ENCODE results near the gene HNRNPAB.

The HNRNPAB gene

DNA sequence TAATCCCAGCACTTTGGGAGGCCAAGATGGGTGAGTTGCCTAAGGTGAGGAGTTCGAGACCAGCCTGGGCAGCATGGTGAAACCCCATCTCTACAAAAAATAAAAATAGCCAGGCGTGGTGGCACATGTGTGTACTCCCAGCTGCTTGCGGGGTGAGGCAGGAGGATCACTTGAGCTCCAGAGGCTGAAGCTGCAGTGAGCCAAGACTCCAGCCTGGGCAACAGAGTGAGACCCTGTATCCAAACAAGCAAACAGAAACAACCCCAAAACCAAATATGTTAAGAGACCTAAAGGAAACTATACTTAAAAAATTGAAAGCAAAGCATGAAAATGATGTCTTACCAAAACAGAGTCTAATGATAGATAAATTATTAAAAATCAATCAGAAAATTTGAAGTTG lies 12.4 kb downstream of the HNRNPAB start:
- intact Hi-C loops (cut with DNase I; ENCODE audit: low total_unique reads): no loop called here
- DNase-seq: no peak
- H3K27ac ChIP-seq: no peak overlapping the region
- H3K4me1 ChIP-seq: peaks cover 0 to 5% (median 0%) of the 10 kb centered on the region in 4 donors
- H3K27me3 ChIP-seq: no peaks in the 10 kb centered on the region
- peaks cover 40 to 85% (median 56%) of the 10 kb centered on the region in 3 donors for H3K36me3 ChIP-seq
- TF ChIP-seq CTCF (IDR thresholded peaks at IDR 0.05): no peak
- H3K9me3 ChIP-seq: no peaks in the 10 kb centered on the region
- no peak overlapping the region for H3K4me3 ChIP-seq

DNA sequence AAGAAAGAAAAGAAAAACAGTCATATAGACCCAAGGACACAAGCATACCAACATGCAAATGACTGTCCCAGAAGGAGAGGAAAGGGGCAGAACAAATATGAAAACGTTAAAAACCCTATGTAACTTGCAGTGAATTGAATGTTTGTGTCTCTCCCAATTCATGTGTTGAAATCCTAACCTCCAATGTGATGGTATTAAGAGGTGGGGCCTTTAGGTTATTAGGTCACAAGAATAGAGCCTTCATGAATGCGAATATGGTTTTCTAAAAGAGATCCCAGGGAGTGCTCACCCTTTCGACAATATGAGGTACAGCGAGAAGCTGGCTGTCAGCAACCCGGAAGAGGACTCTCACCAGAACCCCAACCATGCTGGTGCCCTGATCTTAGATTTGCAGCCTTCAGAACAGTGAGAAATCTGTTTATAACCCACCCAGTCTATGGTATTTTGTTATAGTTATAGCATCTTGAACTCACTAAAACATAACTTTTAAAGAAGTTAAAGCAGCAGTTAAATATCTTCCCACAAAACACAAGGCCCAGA lies 14.0 kb downstream of the HNRNPAB start:
- DNase-seq: no peak
- Histone ChIP-seq H3K4me3 (no peak overlapping the region), H3K27ac (no peak overlapping the region)

GRCh38 chr5:178218827-178219226 lies 14.5 kb downstream of the HNRNPAB start:
- no peak for TF ChIP-seq CTCF (IDR thresholded peaks at IDR 0.05)
- H3K9me3 ChIP-seq: no peaks in the 10 kb centered on the region
- no peaks in the 10 kb centered on the region for H3K27me3 ChIP-seq
- H3K36me3 ChIP-seq: peaks cover 31 to 79% (median 49%) of the 10 kb centered on the region in 3 donors
- H3K27ac ChIP-seq: no peak overlapping the region
- no peak overlapping the region for H3K4me3 ChIP-seq
- H3K4me1 ChIP-seq: peaks cover 0 to 5% (median 0%) of the 10 kb centered on the region in 4 donors
- intact Hi-C loops (cut with DNase I; ENCODE audit: low total_unique reads): no loop called here
- no peak for DNase-seq

More for the DNA sequence above, 14.0 kb downstream of the HNRNPAB start:
- Histone ChIP-seq H3K4me1 (peaks cover 0 to 5% (median 0%) of the 10 kb centered on the region in 4 donors), H3K27me3 (no peaks in the 10 kb centered on the region), H3K9me3 (no peaks in the 10 kb centered on the region), H3K36me3 (peaks cover 31 to 80% (median 52%) of the 10 kb centered on the region in 3 donors)
- intact Hi-C loops (cut with DNase I; ENCODE audit: low total_unique reads): no loop called here
- TF ChIP-seq CTCF (IDR thresholded peaks at IDR 0.05): no peak

DNA sequence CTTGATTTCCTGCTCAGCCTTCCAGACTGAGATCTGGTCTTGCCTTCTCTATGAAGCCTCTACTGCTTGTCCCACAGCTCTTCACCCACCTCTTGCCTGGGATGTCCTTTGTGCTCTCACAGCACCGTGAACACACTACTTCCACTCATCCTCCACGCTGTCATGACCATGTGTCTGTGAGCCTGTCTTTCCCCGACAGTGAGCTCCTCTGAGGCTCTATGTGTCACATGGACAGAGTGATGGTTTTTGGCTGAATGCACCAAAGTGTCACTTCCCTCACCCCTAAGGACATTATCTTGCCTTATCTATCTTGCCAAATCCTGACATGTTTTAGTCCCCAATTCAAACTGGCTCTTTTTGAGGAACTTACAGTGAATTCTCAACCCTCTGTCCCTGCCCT lies 16.9 kb downstream of the HNRNPAB start:
- no peak for DNase-seq
- H3K36me3 ChIP-seq: peaks cover 11 to 74% (median 28%) of the 10 kb centered on the region in 3 donors
- no peak overlapping the region for H3K27ac ChIP-seq
- no peak overlapping the region for H3K4me3 ChIP-seq
- no peak for TF ChIP-seq CTCF (IDR thresholded peaks at IDR 0.05)
- H3K9me3 ChIP-seq: no peaks in the 10 kb centered on the region
- H3K27me3 ChIP-seq: no peaks in the 10 kb centered on the region
- intact Hi-C loops (cut with DNase I; ENCODE audit: low total_unique reads): no loop called here
- H3K4me1 ChIP-seq: no peaks in the 10 kb centered on the region

- no peak overlapping the region for H3K4me3 ChIP-seq
- H3K27me3 ChIP-seq: no peaks in the 10 kb centered on the region
- H3K36me3 ChIP-seq: peaks cover 8 to 74% (median 29%) of the 10 kb centered on the region in 3 donors
- H3K9me3 ChIP-seq: no peaks in the 10 kb centered on the region
- intact Hi-C loops (cut with DNase I; ENCODE audit: low total_unique reads): no loop called here
- DNase-seq: no peak
- no peak for TF ChIP-seq CTCF (IDR thresholded peaks at IDR 0.05)
- H3K27ac ChIP-seq: no peak overlapping the region
- H3K4me1 ChIP-seq: no peaks in the 10 kb centered on the region
Observed at GRCh38 chr5:178221853-178222252, 17.5 kb downstream of the HNRNPAB start.

- H3K27ac ChIP-seq: no peak overlapping the region
- no peak overlapping the region for H3K4me3 ChIP-seq
- DNase-seq: no peak
- peaks cover 8 to 74% (median 32%) of the 10 kb centered on the region in 3 donors for H3K36me3 ChIP-seq
- H3K9me3 ChIP-seq: no peaks in the 10 kb centered on the region
- no peaks in the 10 kb centered on the region for H3K27me3 ChIP-seq
- no peak for TF ChIP-seq CTCF (IDR thresholded peaks at IDR 0.05)
- intact Hi-C loops (cut with DNase I; ENCODE audit: low total_unique reads): no loop called here
- no peaks in the 10 kb centered on the region for H3K4me1 ChIP-seq
Observed at GRCh38 chr5:178222292-178222691, 18.0 kb downstream of the HNRNPAB start.
